Spleen (tissue), 11 donors: ENCODE measurements around the gene PPM1N. TPM values are rescaled to one million over a fixed set of nuclear protein-coding genes. Genes with fewer than 3 reads are reported as not detected.

Experiments used
- DNase-seq: peaks from one replicate; pipeline ENCODE4 v3.0.0-alpha.2; 2020
- H3K27ac ChIP-seq, 8 donors: fragments of 200-600 bp; sonication (generic) in 7 of 8; 1 replicate in 4 of 8; 2 replicates in 4 of 8; pipeline versions ENCODE4 v1.5.0 to v1.8.0; 2016 to 2021; ENCODE audit warnings: inconsistent platforms in 4 of 8, mild to moderate bottlenecking in 4 of 8, moderate library complexity in 1 of 8
- H3K27me3 ChIP-seq, 7 donors: fragments of 200-600 bp; sonication (generic) in 6 of 7; replicated peaks in 1 of 7; 1 replicate in 4 of 7; 2 replicates in 3 of 7; pipeline versions ENCODE4 v1.5.0 to v1.8.0; 2016 to 2021; ENCODE audit warnings: inconsistent platforms in 3 of 7, mild to moderate bottlenecking in 1 of 7
- H3K36me3 ChIP-seq, 6 donors: fragments of 200-600 bp; sonication (generic) in 5 of 6; 1 replicate in 4 of 6; 2 replicates in 2 of 6; pipeline versions ENCODE4 v1.5.0 to v1.8.0; 2016 to 2021; ENCODE audit warnings: inconsistent platforms in 2 of 6
- H3K4me1 ChIP-seq, 6 donors: fragments of 200-600 bp; sonication (generic) in 5 of 6; 1 replicate in 3 of 6; 2 replicates in 3 of 6; pipeline versions ENCODE4 v1.5.0 to v1.8.0; 2016 to 2021; ENCODE audit warnings: inconsistent platforms in 3 of 6
- H3K4me3 ChIP-seq, 8 donors: fragments of 200-600 bp; sonication (generic) in 7 of 8; 1 replicate in 4 of 8; 2 replicates in 4 of 8; pipeline versions ENCODE4 v1.5.0 to v1.8.0; 2016 to 2021; ENCODE audit warnings: inconsistent platforms in 4 of 8, mild to moderate bottlenecking in 4 of 8, moderate library complexity in 2 of 8
- H3K9me3 ChIP-seq, 8 donors: fragments of 200-600 bp; sonication (generic) in 7 of 8; 1 replicate in 4 of 8; 2 replicates in 4 of 8; pipeline versions ENCODE4 v1.5.0 to v1.8.0; 2016 to 2021; ENCODE audit warnings: inconsistent platforms in 4 of 8
- CTCF ChIP-seq, 11 experiments: fragments of 200-600 bp in 7 of 11; fragments of 450-650 bp in 4 of 11; sonication (generic) in 4 of 11; IDR thresholded peaks in 8 of 11; conservative IDR thresholded peaks in 3 of 11; 1 replicate in 7 of 11; 2 replicates in 4 of 11; pipeline versions ENCODE4 v1.4.0 to v1.8.0; 2016 to 2021; ENCODE audit warnings: antibody characterized with exemption in 11 of 11, inconsistent platforms in 4 of 11, mild to moderate bottlenecking in 1 of 11
- POLR2A ChIP-seq, 3 donors: fragments of 450-650 bp; IDR thresholded peaks; one replicate each; pipeline ENCODE4 v1.5.1; 2017; ENCODE audit warnings: antibody characterized with exemption in 3 of 3, mild to moderate bottlenecking in 1 of 3
- POLR2AphosphoS5 ChIP-seq, 3 donors: sonication (generic); formaldehyde crosslinking; IDR thresholded peaks; one replicate each; pipeline ENCODE4 v1.5.1; 2017; ENCODE audit warnings: antibody characterized with exemption in 3 of 3
- WGBS, 5 donors: extraction: QIAGEN DNeasy Blood & Tissue Kit in 3 of 5; methylation state at CpG; one replicate each; pipeline versions ENCODE4 v1.1.5 to v1.1.7; 2013 to 2018; 5-methylcytosine and 5-hydroxymethylcytosine counted together
- intact Hi-C: fragments of 100-400 bp; cut with DNase I; formaldehyde crosslinking; loops from one replicate; pipeline ENCODE4 v1.15.0; 2023; ENCODE audit warnings: low total_unique reads
- polyA plus RNA-seq, 3 donors: library from polyadenylated mRNA; stranded (reverse); fragments of 200-250 nt; gene quantifications; one replicate each; pipeline ENCODE4 v1.2.1, GENCODE V29; 2013
- total RNA-seq, 7 donors: library from RNA; depleted of rRNA in 3 of 7; stranded (reverse); fragments of >200 nt in 3 of 7; fragmentation: NEBNext Ultra II Directional in 4 of 7; extraction: Animal tissue kit (Norgen Biotek cat#: 25700) in 4 of 7; gene quantifications; one replicate each; pipeline versions ENCODE4 v1.1.0 to v1.2.1, GENCODE V29; 2016 to 2021
- donor health status: healthy with polysubstance abuse.
- donor health status: DM: no; HTN: no; CAD: no; lungs with moderate emphysema.
- donor health status: DM: no; HTN: no; CAD: no.
- donor health status: Bipolar disorder and iron deficiency.
- donor health status: healthy.
- donor health status: DM: no; HTN: no; CAD: no.
- donor health status: DM: yes; HTN: yes; CAD: no.

Gene PPM1N
- total and polyA plus RNA-seq, 10 donors = 6.3 to 21.4 (median 9.7) TPM

- DNase-seq = no peak
- Histone ChIP-seq H3K9me3 (no peaks in the 10 kb centered on the region), H3K4me3 (no peak overlapping the region), H3K4me1 (peaks cover 0 to 49% (median 26%) of the 10 kb centered on the region in 6 donors), H3K27me3 (no peaks in the 10 kb centered on the region), H3K27ac (peak overlapping the region in 4 of 8 donors; percentile 49 to 63 (median 59)), H3K36me3 (peaks cover 0 to 10% (median 6%) of the 10 kb centered on the region in 6 donors)
- intact Hi-C loops = no loop called here
- TF ChIP-seq CTCF (IDR thresholded peaks at IDR 0.05 in 8 of 11, conservative IDR thresholded peaks at IDR 0.05 in 3 of 11) (no peak), POLR2A (IDR thresholded peaks at IDR 0.05) (no peak), POLR2AphosphoS5 (IDR thresholded peaks at IDR 0.05) (no peak)
- WGBS, 5 donors = 83 to 93% (median 87%) methylated on average over 9 of the region's 9 CpGs
These were observed 49.8 kb downstream of the PPM1N start for GRCh38 chr19:45547965-45548609.

Other genes starting within 250 kb of the PPM1N start
- gene MARK4, start 247.2 kb upstream of the PPM1N start, total RNA-seq = 10 to 100 TPM; 17.9 to 45.8 (median 31.3) TPM
- 10 to 100 TPM in 1 of 3 donors, 1 to 10 TPM in 2; 6.5 to 12.7 (median 6.9) TPM for gene MARK4, start 247.2 kb upstream of the PPM1N start, polyA plus RNA-seq
- under 1 TPM in 1 of 7 donors, not detected in 6; 0.49 TPM for gene CKM, start 175.6 kb upstream of the PPM1N start, total RNA-seq
- 1 to 10 TPM in 1 of 3 donors, under 1 TPM in 2; 0.29 to 4.4 (median 0.76) TPM for gene CKM, start 175.6 kb upstream of the PPM1N start, polyA plus RNA-seq
- gene KLC3, start 157.7 kb upstream of the PPM1N start, total RNA-seq = under 1 TPM in 1 of 7 donors, not detected in 6; 0.87 TPM
- gene KLC3, start 157.7 kb upstream of the PPM1N start, polyA plus RNA-seq = under 1 TPM; 0.05 to 0.10 (median 0.07) TPM
- 10 to 100 TPM; 12.2 to 22.1 (median 14.7) TPM for gene ERCC2, start 127.9 kb upstream of the PPM1N start, total RNA-seq
- gene ERCC2, start 127.9 kb upstream of the PPM1N start, polyA plus RNA-seq = 10 to 100 TPM; 11.5 to 19.1 (median 17.3) TPM
- gene PPP1R13L, start 93.4 kb upstream of the PPM1N start, total RNA-seq = 10 to 100 TPM in 5 of 7 donors, 1 to 10 TPM in 2; 3.9 to 18.1 (median 12.5) TPM
- gene PPP1R13L, start 93.4 kb upstream of the PPM1N start, polyA plus RNA-seq = 10 to 100 TPM in 1 of 3 donors, 1 to 10 TPM in 2; 7.5 to 13.2 (median 8.8) TPM
- gene POLR1G, start 91.8 kb upstream of the PPM1N start, total RNA-seq = 1 to 10 TPM; 2.6 to 4.3 (median 3.1) TPM
- 1 to 10 TPM; 2.1 to 4.3 (median 2.5) TPM for gene POLR1G, start 91.8 kb upstream of the PPM1N start, polyA plus RNA-seq
- gene ERCC1, start 74.5 kb upstream of the PPM1N start, total RNA-seq = 10 to 100 TPM; 47.3 to 69.4 (median 59.7) TPM
- 10 to 100 TPM; 45.3 to 54.6 (median 50.0) TPM for gene ERCC1, start 74.5 kb upstream of the PPM1N start, polyA plus RNA-seq
- gene FOSB, start 30.4 kb upstream of the PPM1N start, total RNA-seq = 10 to 100 TPM in 2 of 7 donors, 1 to 10 TPM in 4, under 1 TPM in 1; 0.92 to 41.7 (median 1.6) TPM
- 1 to 10 TPM in 2 of 3 donors, under 1 TPM in 1; 0.42 to 2.2 (median 1.3) TPM for gene FOSB, start 30.4 kb upstream of the PPM1N start, polyA plus RNA-seq
- gene RTN2, start 1.4 kb upstream of the PPM1N start, total RNA-seq = 10 to 100 TPM in 6 of 7 donors, 1 to 10 TPM in 1; 9.2 to 22.6 (median 15.1) TPM
- 1 to 10 TPM; 4.9 to 7.9 (median 7.6) TPM for gene RTN2, start 1.4 kb upstream of the PPM1N start, polyA plus RNA-seq
- gene VASP, start 9.0 kb downstream of the PPM1N start, total RNA-seq = 100 to 1,000 TPM; 146 to 386 (median 221) TPM
- 100 to 1,000 TPM; 154 to 210 (median 161) TPM for gene VASP, start 9.0 kb downstream of the PPM1N start, polyA plus RNA-seq
- 10 to 100 TPM; 13.6 to 18.4 (median 16.7) TPM for gene OPA3, start 86.4 kb downstream of the PPM1N start, total RNA-seq
- 1 to 10 TPM; 2.8 to 7.7 (median 3.0) TPM for gene OPA3, start 86.4 kb downstream of the PPM1N start, polyA plus RNA-seq
- gene GPR4, start 103.8 kb downstream of the PPM1N start, total RNA-seq = 1 to 10 TPM; 2.6 to 5.6 (median 4.2) TPM
- gene GPR4, start 103.8 kb downstream of the PPM1N start, polyA plus RNA-seq = 1 to 10 TPM in 2 of 3 donors, under 1 TPM in 1; 0.33 to 2.1 (median 1.2) TPM
- 10 to 100 TPM; 30.8 to 60.6 (median 50.6) TPM for gene EML2, start 141.0 kb downstream of the PPM1N start, total RNA-seq
- gene EML2, start 141.0 kb downstream of the PPM1N start, polyA plus RNA-seq = 10 to 100 TPM; 27.1 to 39.9 (median 34.8) TPM
- 1 to 10 TPM; 1.7 to 7.5 (median 3.7) TPM for gene GIPR, start 169.8 kb downstream of the PPM1N start, total RNA-seq
- gene GIPR, start 169.8 kb downstream of the PPM1N start, polyA plus RNA-seq = 1 to 10 TPM in 1 of 3 donors, under 1 TPM in 2; 0.49 to 1.7 (median 0.83) TPM
- 100 to 1,000 TPM; 117 to 280 (median 200) TPM for gene SNRPD2, start 193.5 kb downstream of the PPM1N start, total RNA-seq
- 100 to 1,000 TPM; 368 to 587 (median 432) TPM for gene SNRPD2, start 193.5 kb downstream of the PPM1N start, polyA plus RNA-seq
- gene QPCTL, start 194.2 kb downstream of the PPM1N start, total RNA-seq = 10 to 100 TPM in 2 of 7 donors, 1 to 10 TPM in 5; 5.0 to 10.7 (median 8.8) TPM
- gene QPCTL, start 194.2 kb downstream of the PPM1N start, polyA plus RNA-seq = 10 to 100 TPM in 2 of 3 donors, 1 to 10 TPM in 1; 9.5 to 10.7 (median 10.2) TPM
- gene FBXO46, start 232.5 kb downstream of the PPM1N start, total RNA-seq = 10 to 100 TPM; 12.8 to 28.1 (median 23.6) TPM
- gene FBXO46, start 232.5 kb downstream of the PPM1N start, polyA plus RNA-seq = 10 to 100 TPM in 2 of 3 donors, 1 to 10 TPM in 1; 8.8 to 14.4 (median 10.4) TPM
- not detected for gene MEIOSIN, start 235.0 kb downstream of the PPM1N start, total RNA-seq
- under 1 TPM in 1 of 3 donors, not detected in 2; 0.02 TPM for gene MEIOSIN, start 235.0 kb downstream of the PPM1N start, polyA plus RNA-seq